Sigmoid colon (tissue), 7 donors: Measurements from ENCODE around the gene CMSS1. TPM values are rescaled to one million over a fixed set of nuclear protein-coding genes. Genes with fewer than 3 reads are reported as not detected.

Source experiments
- DNase-seq: peaks from one replicate; pipeline ENCODE4 v3.0.0-alpha.2; 2019
- H3K27ac ChIP-seq, 4 donors: fragments of 200-600 bp; sonication (generic); one replicate each; pipeline ENCODE4 v1.5.1; 2016 to 2019; ENCODE audit warnings: mild to moderate bottlenecking in 1 of 4
- H3K27me3 ChIP-seq, 3 donors: fragments of 200-600 bp; sonication (generic); one replicate each; pipeline ENCODE4 v1.5.1; 2019; ENCODE audit warnings: mild to moderate bottlenecking in 1 of 3
- H3K36me3 ChIP-seq, 4 donors: fragments of 200-600 bp; sonication (generic); one replicate each; pipeline ENCODE4 v1.5.1; 2016 to 2019
- H3K4me1 ChIP-seq, 4 donors: fragments of 200-600 bp; sonication (generic); one replicate each; pipeline ENCODE4 v1.5.1; 2017 to 2019
- H3K4me3 ChIP-seq, 4 donors: fragments of 200-600 bp; sonication (generic); one replicate each; pipeline ENCODE4 v1.5.1; 2017 to 2019; ENCODE audit warnings: mild to moderate bottlenecking in 2 of 4, moderate library complexity in 1 of 4
- H3K9me3 ChIP-seq, 4 donors: fragments of 200-600 bp in 3 of 4; sonication (generic) in 3 of 4; one replicate each; pipeline versions ENCODE4 v1.5.1 to v1.6.1; 2013 to 2019
- CTCF ChIP-seq, 4 experiments: fragments of 450-650 bp in 3 of 4; fragments of 200-600 bp in 1 of 4; IDR thresholded peaks; one replicate each; pipeline ENCODE4 v1.5.1; 2016 to 2019; ENCODE audit warnings: antibody characterized with exemption in 4 of 4, mild to moderate bottlenecking in 3 of 4, moderate library complexity in 2 of 4
- EP300 ChIP-seq, 4 donors: sonication (generic); formaldehyde crosslinking; IDR thresholded peaks; one replicate each; pipeline ENCODE4 v1.6.1; 2017; ENCODE audit warnings: antibody characterized with exemption in 4 of 4
- POLR2A ChIP-seq, 2 donors: fragments of 450-650 bp; IDR thresholded peaks; one replicate each; pipeline ENCODE4 v1.6.1; 2016; ENCODE audit warnings: antibody characterized with exemption in 2 of 2, mild to moderate bottlenecking in 2 of 2, moderate library complexity in 2 of 2
- POLR2AphosphoS5 ChIP-seq, 4 donors: sonication (generic); formaldehyde crosslinking; IDR thresholded peaks; one replicate each; pipeline ENCODE4 v1.6.1; 2017; ENCODE audit warnings: antibody characterized with exemption in 4 of 4
- WGBS, 2 donors: extraction: QIAGEN DNeasy Blood & Tissue Kit; methylation state at CpG; one replicate each; pipeline ENCODE4 v1.1.7; 2013; 5-methylcytosine and 5-hydroxymethylcytosine counted together
- intact Hi-C: fragments of 100-400 bp; cut with DNase I; formaldehyde crosslinking; loops from one replicate; pipeline ENCODE4 v1.15.1; 2023
- polyA plus RNA-seq, 3 donors: library from polyadenylated mRNA; stranded (reverse); fragments of 200-250 nt; gene quantifications; one replicate each; pipeline ENCODE4 v1.2.3, GENCODE V29; 2013
- total RNA-seq, 4 donors: library from RNA; depleted of rRNA; stranded (reverse); fragments of >200 nt; gene quantifications; one replicate each; pipeline ENCODE4 v1.1.0, GENCODE V29; 2016
- donor health status: healthy with polysubstance abuse.
- donor health status: Bipolar disorder and iron deficiency.
- donor health status: healthy.

Gene CMSS1
- total and polyA plus RNA-seq, 7 donors: 6.0 to 19.4 (median 13.9) TPM

GRCh38 chr3:99966662-99967416 is 149.2 kb downstream of the CMSS1 start:
- H3K4me3 ChIP-seq: peak overlapping the region in 1 of 4 donors; percentile 6
- TF ChIP-seq CTCF (IDR thresholded peaks at IDR 0.05) (no peak), POLR2A (IDR thresholded peaks at IDR 0.05) (no peak), POLR2AphosphoS5 (IDR thresholded peaks at IDR 0.05) (peak in 2 of 4 donors; percentile 4 to 25), EP300 (IDR thresholded peaks at IDR 0.05) (peak in 1 of 4 donors; percentile 70)
- peaks cover 0 to 52% (median 30%) of the 10 kb centered on the region in 4 donors for H3K4me1 ChIP-seq
- no peaks in the 10 kb centered on the region for H3K36me3 ChIP-seq
- H3K9me3 ChIP-seq: no peaks in the 10 kb centered on the region
- WGBS, 2 donors: 85 to 88% methylated on average over 7 of the region's 7 CpGs
- intact Hi-C loops: no loop called here
- DNase-seq: no peak
- no peaks in the 10 kb centered on the region for H3K27me3 ChIP-seq
- peak overlapping the region; percentile 32 to 79 (median 68) for H3K27ac ChIP-seq

DNA sequence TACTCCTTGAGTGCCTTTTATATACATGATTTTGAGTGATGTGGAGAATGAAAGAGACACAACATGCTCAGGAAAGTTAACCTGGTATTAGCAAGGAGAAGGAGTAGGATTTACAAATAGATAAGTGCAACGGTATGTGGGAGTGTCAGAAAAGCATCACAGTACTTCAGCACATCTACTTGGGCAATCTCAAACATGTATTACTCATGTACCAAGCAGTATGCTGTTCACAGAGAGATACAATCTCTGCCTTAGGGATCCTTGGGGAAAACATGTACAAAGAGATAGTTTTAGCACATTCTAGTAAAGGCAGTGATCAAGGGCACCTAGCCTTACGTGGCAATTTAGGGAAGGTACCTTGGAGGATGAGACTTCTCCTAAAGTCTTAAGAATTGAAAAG is 150.1 kb downstream of the CMSS1 start:
- TF ChIP-seq CTCF (IDR thresholded peaks at IDR 0.05): no peak
- no peak for TF ChIP-seq POLR2AphosphoS5 (IDR thresholded peaks at IDR 0.05)
- TF ChIP-seq POLR2A (IDR thresholded peaks at IDR 0.05): no peak
- TF ChIP-seq EP300 (IDR thresholded peaks at IDR 0.05): no peak
- peaks cover 0 to 44% (median 27%) of the 10 kb centered on the region in 4 donors for H3K4me1 ChIP-seq
- H3K27ac ChIP-seq: peak overlapping the region in 2 of 4 donors; percentile 76 to 79
- WGBS, 2 donors: 93 to 97% methylated on average over 2 of the region's 2 CpGs
- no peaks in the 10 kb centered on the region for H3K9me3 ChIP-seq
- intact Hi-C loops: no loop called here
- H3K27me3 ChIP-seq: no peaks in the 10 kb centered on the region
- H3K36me3 ChIP-seq: no peaks in the 10 kb centered on the region
- no peak for DNase-seq
- H3K4me3 ChIP-seq: no peak overlapping the region

DNA sequence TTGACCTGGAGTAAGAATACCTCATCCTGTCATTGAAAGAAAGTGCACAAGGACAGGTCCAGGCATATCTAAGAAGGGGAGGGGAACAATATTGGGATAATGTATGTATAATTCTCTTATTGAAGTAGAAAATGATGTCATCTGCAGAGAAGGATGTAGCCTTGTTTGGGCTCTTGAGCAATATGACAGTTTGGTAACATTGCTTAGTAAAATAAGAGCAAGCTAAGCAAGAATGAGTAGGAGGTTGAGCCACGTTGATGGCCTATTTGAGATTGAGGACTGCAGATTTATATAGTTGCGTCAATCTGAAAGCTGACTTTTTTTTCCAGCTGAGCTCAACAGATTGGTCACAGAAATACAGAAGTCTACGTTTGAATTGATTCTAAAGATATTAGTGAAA is 151.5 kb downstream of the CMSS1 start:
- H3K27me3 ChIP-seq: no peaks in the 10 kb centered on the region
- H3K36me3 ChIP-seq: no peaks in the 10 kb centered on the region
- 83 to 88% methylated on average over 3 of the region's 3 CpGs for WGBS, 2 donors
- no peak for DNase-seq
- intact Hi-C loops: no loop called here
- TF ChIP-seq EP300 (IDR thresholded peaks at IDR 0.05) (no peak), CTCF (IDR thresholded peaks at IDR 0.05) (no peak), POLR2AphosphoS5 (IDR thresholded peaks at IDR 0.05) (no peak), POLR2A (IDR thresholded peaks at IDR 0.05) (no peak)
- H3K27ac ChIP-seq: no peak overlapping the region
- no peaks in the 10 kb centered on the region for H3K9me3 ChIP-seq
- H3K4me1 ChIP-seq: peaks cover 0 to 33% (median 21%) of the 10 kb centered on the region in 4 donors
- no peak overlapping the region for H3K4me3 ChIP-seq

- TF ChIP-seq POLR2AphosphoS5 (IDR thresholded peaks at IDR 0.05) (no peak), EP300 (IDR thresholded peaks at IDR 0.05) (no peak), POLR2A (IDR thresholded peaks at IDR 0.05) (no peak), CTCF (IDR thresholded peaks at IDR 0.05) (no peak)
- Histone ChIP-seq H3K36me3 (no peaks in the 10 kb centered on the region), H3K27me3 (no peaks in the 10 kb centered on the region), H3K4me3 (no peak overlapping the region), H3K4me1 (peaks cover 0 to 32% (median 19%) of the 10 kb centered on the region in 4 donors), H3K27ac (no peak overlapping the region), H3K9me3 (no peaks in the 10 kb centered on the region)
- no peak for DNase-seq
- intact Hi-C loops: no loop called here
- WGBS, 2 donors: 71 to 92% methylated on average over 1 of the region's 1 CpG
These were observed 152.5 kb downstream of the CMSS1 start for GRCh38 chr3:99970198-99970597.
